HCT116 (cell line): ENCODE results near the gene GTF2H4.

ENCODE experiments used
- EGR1 ChIP-seq: IDR thresholded peaks from 2 replicates; pipeline ENCODE4 v1.6.1; 2012; ENCODE audit warnings: low read depth
- EZH2 ChIP-seq: fragments of 200-600 bp; sonication (generic); IDR thresholded peaks from 2 replicates; pipeline ENCODE4 v1.6.1; 2017; ENCODE audit warnings: antibody characterized with exemption, mixed run types
- TF ChIP-seq, protein P1 (sequence below), 3 experiments: fragments of 200-600 bp in 1 of 3; sonication (generic) in 1 of 3; IDR thresholded peaks in 2 of 3; conservative IDR thresholded peaks in 1 of 3; 2 replicates each; pipeline ENCODE4 v1.5.1; 2012 to 2017; ENCODE audit warnings: low read depth in 2 of 3, low read length in 2 of 3, antibody characterized with exemption in 1 of 3, borderline replicate concordance in 1 of 3, control low read depth in 1 of 3, mild to moderate bottlenecking in 1 of 3, mixed read lengths in 1 of 3, mixed run types in 1 of 3, moderate library complexity in 1 of 3; ENCODE audit not compliant: insufficient read depth in 1 of 3
- TF ChIP-seq, protein P2 (sequence below): IDR thresholded peaks from 2 replicates; pipeline ENCODE4 v1.6.1; 2011; ENCODE audit warnings: mild to moderate bottlenecking, low read length, moderate library complexity; ENCODE audit not compliant: insufficient replicate concordance; ENCODE audit errors: extremely low read depth

DNA sequence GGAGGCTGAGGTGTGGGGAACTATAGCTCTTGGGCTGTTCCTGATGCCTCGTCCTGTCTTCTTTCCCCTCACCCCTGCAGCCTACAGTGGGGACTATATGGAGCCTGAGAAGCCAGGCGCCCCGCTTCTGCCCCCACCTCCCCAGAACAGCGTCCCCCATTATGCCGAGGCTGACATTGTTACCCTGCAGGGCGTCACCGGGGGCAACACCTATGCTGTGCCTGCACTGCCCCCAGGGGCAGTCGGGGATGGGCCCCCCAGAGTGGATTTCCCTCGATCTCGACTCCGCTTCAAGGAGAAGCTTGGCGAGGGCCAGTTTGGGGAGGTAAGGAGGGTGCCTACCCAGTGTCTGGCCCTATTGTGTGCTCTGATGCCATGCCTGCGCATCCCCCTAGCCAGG, 11.5 kb upstream of the GTF2H4 start:
- TF ChIP-seq EZH2 (no peak), EGR1 (no peak)
- TF ChIP-seq, protein P1, sequence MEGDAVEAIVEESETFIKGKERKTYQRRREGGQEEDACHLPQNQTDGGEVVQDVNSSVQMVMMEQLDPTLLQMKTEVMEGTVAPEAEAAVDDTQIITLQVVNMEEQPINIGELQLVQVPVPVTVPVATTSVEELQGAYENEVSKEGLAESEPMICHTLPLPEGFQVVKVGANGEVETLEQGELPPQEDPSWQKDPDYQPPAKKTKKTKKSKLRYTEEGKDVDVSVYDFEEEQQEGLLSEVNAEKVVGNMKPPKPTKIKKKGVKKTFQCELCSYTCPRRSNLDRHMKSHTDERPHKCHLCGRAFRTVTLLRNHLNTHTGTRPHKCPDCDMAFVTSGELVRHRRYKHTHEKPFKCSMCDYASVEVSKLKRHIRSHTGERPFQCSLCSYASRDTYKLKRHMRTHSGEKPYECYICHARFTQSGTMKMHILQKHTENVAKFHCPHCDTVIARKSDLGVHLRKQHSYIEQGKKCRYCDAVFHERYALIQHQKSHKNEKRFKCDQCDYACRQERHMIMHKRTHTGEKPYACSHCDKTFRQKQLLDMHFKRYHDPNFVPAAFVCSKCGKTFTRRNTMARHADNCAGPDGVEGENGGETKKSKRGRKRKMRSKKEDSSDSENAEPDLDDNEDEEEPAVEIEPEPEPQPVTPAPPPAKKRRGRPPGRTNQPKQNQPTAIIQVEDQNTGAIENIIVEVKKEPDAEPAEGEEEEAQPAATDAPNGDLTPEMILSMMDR (IDR thresholded peaks at IDR 0.05 in 2 of 3, conservative IDR thresholded peaks at IDR 0.05 in 1 of 3; ENCODE audit: borderline replicate concordance in 1 of 3, insufficient read depth in 1 of 3, low read depth in 2 of 3, low read length in 2 of 3), result no peak
- TF ChIP-seq, protein P2, sequence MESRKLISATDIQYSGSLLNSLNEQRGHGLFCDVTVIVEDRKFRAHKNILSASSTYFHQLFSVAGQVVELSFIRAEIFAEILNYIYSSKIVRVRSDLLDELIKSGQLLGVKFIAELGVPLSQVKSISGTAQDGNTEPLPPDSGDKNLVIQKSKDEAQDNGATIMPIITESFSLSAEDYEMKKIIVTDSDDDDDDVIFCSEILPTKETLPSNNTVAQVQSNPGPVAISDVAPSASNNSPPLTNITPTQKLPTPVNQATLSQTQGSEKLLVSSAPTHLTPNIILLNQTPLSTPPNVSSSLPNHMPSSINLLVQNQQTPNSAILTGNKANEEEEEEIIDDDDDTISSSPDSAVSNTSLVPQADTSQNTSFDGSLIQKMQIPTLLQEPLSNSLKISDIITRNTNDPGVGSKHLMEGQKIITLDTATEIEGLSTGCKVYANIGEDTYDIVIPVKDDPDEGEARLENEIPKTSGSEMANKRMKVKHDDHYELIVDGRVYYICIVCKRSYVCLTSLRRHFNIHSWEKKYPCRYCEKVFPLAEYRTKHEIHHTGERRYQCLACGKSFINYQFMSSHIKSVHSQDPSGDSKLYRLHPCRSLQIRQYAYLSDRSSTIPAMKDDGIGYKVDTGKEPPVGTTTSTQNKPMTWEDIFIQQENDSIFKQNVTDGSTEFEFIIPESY, result no peak
